Right kidney (tissue), 1 donor: Measurements from ENCODE around the gene KCNAB2.

Source experiments
- DNase-seq: peaks from one replicate; pipeline ENCODE4 v3.0.0-alpha.2; 2016

KCNAB2 gene

GRCh38 chr1:6150006-6150938 is 104.6 kb downstream of the KCNAB2 start:
- no peak for DNase-seq
